ENCODE data around the gene OR6A2.
A peak's percentile ranks its signal among the peaks of the same experiment; 100 is the strongest.

The OR6A2 gene

DNA sequence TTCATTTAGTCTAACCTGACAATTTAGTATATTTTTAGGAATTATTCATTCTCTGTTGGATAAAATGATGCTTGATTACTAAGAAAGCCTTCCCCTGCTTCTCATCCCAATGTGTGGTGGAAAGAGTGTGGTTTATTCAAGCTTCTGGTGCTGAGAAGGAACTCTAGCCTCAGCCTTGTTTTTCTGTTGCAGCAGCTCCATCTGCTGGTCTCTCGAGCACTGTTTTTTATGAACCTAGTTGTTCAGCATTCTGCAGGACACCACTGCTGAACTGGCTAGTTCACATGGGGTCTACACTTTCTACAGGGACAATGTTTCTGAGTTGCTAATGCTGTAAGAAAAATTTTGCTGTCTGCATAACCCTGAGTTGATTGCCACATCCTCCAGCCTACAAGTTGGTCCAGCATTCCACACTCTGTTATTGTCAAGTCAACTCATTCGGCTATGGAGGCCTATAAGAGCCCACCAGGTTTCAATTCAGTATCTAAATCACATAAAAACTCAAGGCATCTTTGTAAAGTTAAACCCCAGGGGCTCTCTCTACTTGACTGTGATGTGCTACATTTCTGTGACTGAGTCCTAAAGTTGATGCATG, 42.0 kb downstream of the OR6A2 start:
- peak in 38 of 56 donors; percentile 3 to 78 (median 26) for DNase-seq

DNA sequence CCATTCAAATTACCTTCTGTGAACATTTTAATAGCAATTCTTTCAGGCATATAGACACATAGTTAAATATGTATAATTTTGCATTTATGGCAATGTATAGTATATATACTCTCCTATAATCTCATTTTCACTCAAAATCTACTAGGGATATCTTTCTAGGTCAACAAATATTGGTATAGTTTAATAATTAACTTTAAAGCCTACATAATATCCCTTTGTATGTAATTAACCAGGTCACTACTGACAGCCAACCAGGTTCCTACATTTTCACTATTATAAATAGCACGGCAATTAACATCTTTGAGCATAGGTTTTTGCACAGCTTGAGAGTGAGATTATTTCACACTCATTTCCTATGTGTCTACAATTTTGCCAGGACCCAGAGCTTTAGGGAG, 43.5 kb downstream of the OR6A2 start:
- no peak for DNase-seq

DNA sequence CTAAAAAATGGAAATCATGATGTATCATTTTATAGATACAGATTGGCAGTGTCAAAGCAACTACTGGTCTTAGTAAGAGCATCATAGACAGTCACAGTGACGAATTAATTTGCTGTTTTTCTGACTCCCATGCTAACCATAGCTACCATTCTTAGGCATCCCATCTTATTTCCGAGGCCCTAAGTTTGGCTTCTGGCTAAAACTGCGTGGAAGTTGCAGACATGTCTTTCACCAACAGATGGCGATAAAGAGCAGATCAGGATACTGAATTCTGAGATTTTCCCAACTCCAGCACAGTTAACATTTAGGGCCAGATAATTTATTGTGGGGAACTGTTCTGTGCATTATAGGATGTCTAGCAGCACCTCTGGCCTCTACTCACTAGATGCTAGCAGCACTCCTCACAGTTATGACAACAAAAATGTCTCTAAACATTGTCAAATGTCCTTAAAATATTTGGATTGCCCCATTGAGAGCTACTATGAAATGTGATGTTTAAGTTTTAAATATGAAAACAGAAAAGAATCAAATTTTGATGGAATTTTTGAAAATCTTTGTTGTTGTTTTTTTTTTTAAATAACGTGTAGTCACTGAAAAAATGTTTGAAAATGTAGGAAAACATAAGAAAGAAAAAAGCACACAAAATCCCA, 44.1 kb downstream of the OR6A2 start:
- peak in 3 of 56 donors; percentile 3 to 47 (median 15) for DNase-seq

DNA sequence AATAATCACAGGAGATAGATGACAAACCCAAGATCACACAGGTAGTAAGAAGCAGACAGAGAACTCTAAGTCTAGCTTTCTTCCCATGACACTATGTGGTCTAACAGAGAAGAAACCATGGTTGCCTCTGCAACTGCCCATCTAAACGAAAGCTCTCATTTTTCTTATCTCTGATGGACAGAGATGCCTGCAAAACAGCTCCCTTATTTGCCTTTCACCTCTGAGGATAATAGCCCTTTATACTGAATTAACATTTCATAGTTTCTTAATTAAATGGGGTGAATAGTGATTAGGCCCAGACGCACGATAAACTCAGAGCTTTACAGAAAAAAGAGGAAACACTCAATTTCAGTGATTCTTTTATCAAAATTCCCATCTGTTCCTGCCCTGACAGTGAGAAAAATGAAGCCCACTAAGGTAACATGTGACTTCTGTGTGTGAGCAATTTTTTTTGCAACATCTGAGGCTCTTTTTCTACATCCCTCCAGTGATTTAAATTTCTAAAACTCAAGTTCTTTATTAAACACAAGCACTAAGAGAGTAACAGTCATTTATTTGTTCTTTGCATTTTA, 52.3 kb downstream of the OR6A2 start:
- no peak for DNase-seq

DNA sequence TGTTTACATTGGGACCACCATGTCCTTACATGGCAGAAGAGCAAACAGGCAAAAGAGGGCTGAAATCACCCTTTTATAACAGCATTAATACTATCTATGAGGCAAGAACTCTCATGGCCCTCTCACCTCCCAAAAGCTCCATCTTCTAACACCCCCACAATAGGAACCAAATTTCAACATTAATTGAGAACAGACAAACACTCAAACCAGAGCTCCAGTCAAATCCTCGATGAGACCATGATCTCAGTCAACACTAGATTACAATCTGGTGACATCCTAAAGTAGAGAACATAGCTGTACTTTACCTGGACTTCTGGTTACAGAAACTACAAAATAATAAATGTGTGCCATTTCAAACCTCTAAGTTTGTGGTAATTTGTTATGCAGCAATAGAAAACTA, 52.9 kb downstream of the OR6A2 start:
- DNase-seq, result no peak

DNA sequence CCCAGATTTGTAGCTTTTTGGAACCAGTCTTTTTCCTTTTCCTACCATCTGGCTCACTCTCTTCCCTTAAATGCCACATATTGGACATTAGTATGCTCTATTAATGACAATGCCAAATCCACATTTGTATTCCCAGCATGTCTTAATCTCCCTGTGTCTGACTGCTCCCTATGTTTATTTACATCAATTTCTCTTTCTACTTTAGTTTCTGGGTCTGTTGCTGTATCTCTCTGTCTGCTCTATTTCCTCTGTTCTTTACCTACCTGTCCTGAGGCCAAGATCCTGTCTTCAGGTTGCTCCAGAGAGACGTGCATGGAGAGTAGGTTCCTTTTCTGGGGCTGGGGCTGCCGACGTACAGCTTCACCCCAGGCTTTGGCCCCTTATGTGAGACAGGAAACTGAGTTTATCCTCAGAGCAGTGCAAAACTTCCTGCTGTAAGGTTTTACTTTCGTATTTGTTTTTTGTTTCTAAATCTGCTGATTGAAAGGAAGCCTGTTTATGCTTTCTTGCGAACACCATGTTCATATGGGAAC, 53.3 kb downstream of the OR6A2 start:
- no peak for DNase-seq

DNA sequence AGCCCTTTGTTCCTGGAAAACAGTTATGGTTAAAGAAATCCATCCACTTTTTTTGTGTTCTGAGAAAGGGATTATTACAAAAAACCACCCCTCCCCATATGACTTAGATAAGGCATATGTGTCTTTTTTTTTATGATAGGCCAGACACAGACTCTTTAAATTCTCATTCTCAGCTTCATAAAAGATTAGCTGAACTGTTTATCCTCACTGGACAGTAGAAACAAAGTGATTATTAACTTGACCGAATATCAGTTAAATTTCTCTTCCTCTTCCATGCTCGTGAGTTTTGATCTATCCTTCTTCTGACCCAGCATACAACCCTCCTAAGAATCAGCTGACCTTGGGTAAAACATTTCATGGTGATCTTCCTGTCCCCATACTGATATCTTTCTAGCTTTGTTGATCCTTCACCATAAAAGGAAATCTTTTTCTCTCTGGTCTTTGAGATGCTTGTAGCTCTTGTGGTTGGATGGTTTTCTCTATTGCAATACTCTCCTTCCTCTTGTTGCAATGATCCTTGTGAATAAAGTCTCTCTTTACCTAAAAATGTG, 53.9 kb downstream of the OR6A2 start:
- no peak for DNase-seq

DNA sequence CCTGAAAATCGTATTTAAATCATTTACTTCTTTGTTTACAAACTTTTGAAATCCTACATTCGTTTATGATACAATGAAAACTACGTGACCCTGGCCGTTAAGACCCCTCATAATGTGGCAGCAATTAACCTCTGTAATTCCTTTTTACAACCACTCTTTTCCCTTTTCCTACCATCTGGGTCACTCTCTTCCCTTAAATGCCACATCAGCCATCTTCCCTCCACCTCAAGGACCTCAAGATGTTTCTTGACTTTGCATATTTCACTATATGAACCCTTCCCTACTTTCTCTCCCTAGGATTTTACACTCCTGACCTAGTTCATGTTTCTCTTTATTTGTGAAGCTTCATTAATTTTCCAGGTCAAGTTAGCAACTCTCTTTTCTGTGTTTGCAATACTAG, 54.5 kb downstream of the OR6A2 start:
- no peak for DNase-seq

DNA sequence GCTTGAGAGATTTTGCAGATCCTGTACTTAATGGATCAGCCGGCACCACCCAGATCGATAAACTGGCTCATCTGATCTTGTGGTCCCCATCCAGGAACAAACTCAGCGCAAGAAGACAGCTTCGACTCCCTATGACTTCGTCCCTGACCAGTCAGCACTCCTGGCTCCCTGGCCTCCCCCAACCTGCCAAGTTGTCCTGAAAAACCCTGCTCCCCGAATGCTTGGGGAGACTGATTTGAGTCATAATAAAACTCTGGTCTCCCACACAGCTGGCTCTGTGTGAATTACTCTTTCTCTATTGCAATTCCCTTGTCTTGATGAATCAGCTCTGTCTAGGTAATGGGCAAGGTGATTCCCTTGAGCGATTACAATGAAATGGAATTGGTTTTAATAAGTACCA, 57.2 kb downstream of the OR6A2 start:
- no peak for DNase-seq
